ENCODE data around the gene PSMB9. TPM values are rescaled to one million over a fixed set of nuclear protein-coding genes. Genes with fewer than 3 reads are reported as not detected.

The PSMB9 gene
- total and polyA plus RNA-seq, 9 of the 15 experiments (the other 6 are each of a cell fraction or from before 2014, with no cell fraction given) = 1.1 to 3.7 (median 2.4) TPM

- TF ChIP-seq MGA (IDR thresholded peaks at IDR 0.05) = no peak
- 0 out of 2 replicates have a peak, but pooled peaks have one; percentile 11 for TF ChIP-seq EP400 (IDR thresholded peaks at IDR 0.05)
- TF ChIP-seq PCBP1 (IDR thresholded peaks at IDR 0.05; ENCODE audit: low read depth, low read length, poor library complexity, severe bottlenecking) = no peak
- peak; percentile 86 for TF ChIP-seq CBFA2T2 (conservative IDR thresholded peaks at IDR 0.05)
- 0 out of 2 replicates have a peak, but pooled peaks have one; percentile 24 for TF ChIP-seq CXXC5 (CRISPR knock-in tag; IDR thresholded peaks at IDR 0.05)
- no peak for TF ChIP-seq MIER1 (IDR thresholded peaks at IDR 0.05; ENCODE audit: low read depth)
- TF ChIP-seq NR2C2 (CRISPR knock-in tag; IDR thresholded peaks at IDR 0.05) = no peak
- TF ChIP-seq NR2C2 (tag; IDR thresholded peaks at IDR 0.05) = no peak
- no peak for TF ChIP-seq HSF4 (CRISPR knock-in tag; IDR thresholded peaks at IDR 0.05; ENCODE audit: borderline replicate concordance)
- TF ChIP-seq MEF2D (tag; conservative IDR thresholded peaks at IDR 0.05; ENCODE audit: low read depth) = peak; percentile 79
- TF ChIP-seq PHF21A (IDR thresholded peaks at IDR 0.05; ENCODE audit: borderline replicate concordance, low read depth) = peak; percentile 65; the same call in 1 of the 2 replicates
- no peak for TF ChIP-seq NBN (IDR thresholded peaks at IDR 0.05; ENCODE audit: low read depth)
- TF ChIP-seq ZNF12 (CRISPR knock-in tag; IDR thresholded peaks at IDR 0.05) = no peak
- no peak for TF ChIP-seq ZNF133 (CRISPR knock-in tag; IDR thresholded peaks at IDR 0.05)
- peak; percentile 47 for TF ChIP-seq BCOR (IDR thresholded peaks at IDR 0.05)
- peak; percentile 94 for TF ChIP-seq TCF3 (CRISPR knock-in tag; IDR thresholded peaks at IDR 0.05)
- TF ChIP-seq ZNF655 (CRISPR knock-in tag; IDR thresholded peaks at IDR 0.05) = no peak
These were observed 3.3 kb downstream of the PSMB9 start (continued) for GRCh38 chr6:32857156-32857891.

Data from K562 (cell line).